Eye (tissue), 1 donor: ENCODE data around the gene RHOXF1.
"Not testable (repeated sequence)": the region's sequence is repeated elsewhere in the genome, so short reads cannot be mapped to it uniquely, and the experiment has no call there.

Experiments used
- DNase-seq: peaks from one replicate; pipeline ENCODE4 v3.0.0-alpha.2; 2015

Gene RHOXF1

DNA sequence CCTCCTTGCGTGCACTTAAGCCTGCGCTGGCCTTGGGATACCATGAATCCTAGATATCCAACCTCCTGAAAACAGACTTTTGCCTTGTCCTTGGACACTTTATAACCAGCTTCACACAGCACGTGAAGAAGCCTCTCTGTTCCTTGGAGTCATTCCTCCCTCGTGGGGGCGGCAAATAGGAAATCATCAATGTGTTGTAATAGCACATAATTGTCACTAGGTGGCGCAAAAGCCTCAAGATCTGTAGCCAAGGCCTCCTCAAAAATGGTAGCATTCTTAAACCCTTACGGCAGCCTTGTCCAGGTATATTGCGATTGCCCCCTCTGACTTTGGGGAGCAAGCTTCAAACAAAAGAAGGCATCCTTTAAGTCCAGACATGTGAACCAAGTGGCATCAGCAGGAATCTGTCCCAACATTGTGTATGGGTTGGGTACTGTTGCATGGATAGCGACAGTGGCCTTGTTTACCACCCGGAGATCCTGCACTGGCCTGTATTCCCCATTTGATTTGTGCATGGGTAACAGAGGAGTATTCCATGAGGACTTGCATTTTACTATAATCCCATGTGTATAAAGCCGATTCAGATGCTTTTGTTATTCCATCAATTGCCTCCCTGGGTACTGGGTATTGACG, 30.0 kb downstream of the RHOXF1 start:
- not testable (repeated sequence) for DNase-seq

DNA sequence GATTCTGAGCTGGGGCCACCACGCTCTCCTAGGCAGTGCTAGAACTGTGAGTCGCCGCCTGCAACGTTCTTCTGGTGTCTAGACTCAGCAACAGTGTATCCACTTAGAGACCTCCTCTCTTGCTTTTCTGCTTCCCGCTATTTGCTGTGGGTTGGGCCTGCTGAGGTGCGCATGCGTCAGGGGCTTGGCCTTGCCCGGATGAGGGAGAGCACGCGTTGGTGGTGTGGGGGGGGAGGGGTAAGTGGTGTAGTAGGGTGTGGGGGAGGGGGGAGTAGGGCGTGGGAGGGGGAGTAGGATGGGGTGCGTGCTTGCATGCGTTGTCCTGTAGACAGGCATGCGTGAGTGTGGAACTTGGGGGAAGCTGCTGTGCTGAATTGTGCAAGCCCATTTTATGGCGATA, 38.1 kb downstream of the RHOXF1 start, which contains the start of gene RHOXF2B:
TSS of gene RHOXF2B (minus strand) at position 101 of the 400 bp plus-strand sequence. CDS start 138 bp downstream, outside the sequence.
- not testable (repeated sequence) for DNase-seq

DNA sequence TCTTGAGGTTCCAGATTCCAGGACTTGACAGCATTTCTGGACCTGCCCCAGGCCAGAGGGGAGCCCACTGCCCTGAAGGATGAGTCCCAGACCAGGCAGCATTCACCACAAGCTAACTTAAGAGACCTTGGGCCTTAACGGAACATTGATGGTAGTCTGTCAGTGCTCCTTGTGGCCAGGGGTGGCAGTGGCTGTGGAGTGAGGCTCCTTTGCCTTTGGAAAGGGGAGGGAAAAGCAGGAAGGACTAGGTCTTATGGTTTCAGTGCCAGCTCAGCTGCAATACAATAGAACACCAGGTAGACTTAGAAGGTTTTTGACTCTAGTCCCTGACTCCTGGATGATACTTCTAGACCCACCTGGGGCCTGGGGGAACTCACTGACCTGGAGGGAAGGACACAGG, 49.5 kb downstream of the RHOXF1 start:
- not testable (repeated sequence) for DNase-seq
